NCI-H128 (cell line): ENCODE results near the gene SV2B.
"Not testable (repeated sequence)": the region's sequence is repeated elsewhere in the genome, so short reads cannot be mapped to it uniquely, and the experiment has no call there.

ENCODE experiments used
- DNase-seq: peaks from one replicate; lab custom pipeline; 2025; ENCODE audit not compliant: unreplicated experiment; lab: John Stamatoyannopoulos, UW

Gene SV2B

DNA sequence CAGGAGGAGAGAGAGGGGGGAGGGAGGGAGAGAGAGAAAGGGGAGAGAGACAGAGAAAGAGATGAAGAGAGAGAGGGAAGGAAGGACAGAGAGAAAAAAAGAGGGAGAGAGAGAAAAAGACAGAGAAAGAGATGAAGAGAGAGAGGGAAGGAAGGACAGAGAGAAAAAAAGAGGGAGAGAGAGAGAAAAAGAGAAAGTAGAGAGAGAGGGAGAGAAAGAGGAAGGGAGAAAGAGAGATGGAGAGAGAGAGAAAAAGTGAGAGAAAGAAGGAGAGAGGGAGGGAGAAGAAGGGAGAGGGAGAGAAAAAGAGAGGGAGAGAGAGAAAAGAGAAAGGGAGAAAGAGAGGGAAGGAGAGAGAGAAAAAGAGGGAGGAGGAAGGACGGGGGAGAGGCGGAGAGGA is 204.2 kb downstream of the SV2B start:
- DNase-seq, result no peak

DNA sequence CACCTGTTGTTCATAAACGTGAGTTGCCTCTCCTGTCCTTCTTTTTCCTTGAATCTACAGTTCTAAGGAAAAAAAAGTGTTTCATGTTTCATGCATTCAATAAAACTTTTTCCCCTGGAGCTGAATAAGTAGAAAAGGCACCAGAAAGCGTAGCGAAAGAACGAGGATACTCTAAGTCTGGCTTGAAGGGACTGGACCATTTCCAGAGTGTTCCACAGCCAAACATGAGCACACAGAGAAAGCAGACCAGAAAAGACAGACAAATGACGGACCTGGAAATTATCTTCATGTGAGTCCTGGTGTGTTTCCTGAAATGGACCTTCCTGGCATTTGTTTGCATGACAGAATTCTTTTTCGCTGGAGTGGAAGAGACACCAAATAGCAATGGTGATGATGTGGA is 204.7 kb downstream of the SV2B start:
- DNase-seq, result no peak

DNA sequence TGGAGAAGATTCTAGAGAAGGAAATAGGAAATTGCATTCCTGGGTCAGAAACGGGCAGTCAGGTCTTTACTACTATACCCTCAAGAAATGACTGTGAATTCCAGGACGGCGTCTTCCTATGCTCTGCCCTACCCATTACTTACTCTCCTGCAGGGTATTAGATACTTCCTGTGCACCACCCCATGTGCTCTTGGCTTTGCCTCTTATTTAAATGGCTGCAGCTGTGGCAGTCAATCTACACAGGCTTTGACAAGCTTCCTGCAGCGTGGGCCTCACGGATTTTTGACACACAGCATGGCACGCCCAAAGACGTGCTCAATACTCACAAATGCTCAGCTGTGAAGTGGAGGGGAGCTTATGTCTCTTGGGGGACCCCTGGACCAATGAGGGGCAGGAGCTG is 206.1 kb downstream of the SV2B start:
- no peak for DNase-seq

DNA sequence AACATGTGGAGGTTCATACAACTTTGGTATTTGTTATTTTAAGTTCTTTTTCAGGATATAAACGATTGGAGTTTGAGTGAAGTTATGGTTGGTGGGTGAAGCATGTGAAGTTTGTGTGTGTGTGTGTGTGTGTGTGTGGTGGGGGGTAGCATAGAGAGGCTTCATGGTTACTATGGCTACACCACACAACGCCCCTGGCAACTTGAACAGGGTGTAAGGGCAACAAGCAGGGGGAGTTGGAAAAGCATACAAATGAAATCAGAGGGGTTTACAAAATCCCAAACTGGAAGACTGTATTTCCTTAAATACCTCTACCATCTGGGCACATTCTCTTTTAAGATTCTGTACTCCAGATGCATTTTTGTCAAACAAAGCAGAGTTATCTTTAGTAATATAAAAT is 207.5 kb downstream of the SV2B start:
- no peak for DNase-seq

DNA sequence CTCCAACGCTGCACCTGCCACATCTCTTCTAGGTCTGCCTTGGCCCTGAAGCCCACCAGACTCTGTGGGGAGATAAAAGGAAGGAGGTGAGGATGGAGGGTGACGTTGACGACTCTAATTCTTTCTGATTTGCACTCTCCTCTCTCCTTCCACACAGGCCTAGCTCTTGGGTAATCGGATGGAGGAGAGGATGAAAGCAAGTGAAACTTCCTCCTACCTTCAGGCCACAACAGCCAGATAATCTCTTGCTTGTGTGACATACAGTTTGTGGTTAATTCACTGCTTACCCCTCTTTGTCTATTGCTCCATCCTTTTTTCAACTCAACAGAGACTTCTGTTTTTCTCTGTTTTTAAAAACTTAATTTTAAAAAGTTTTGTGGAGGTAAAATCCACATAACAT is 208.1 kb downstream of the SV2B start:
- DNase-seq, result no peak

DNA sequence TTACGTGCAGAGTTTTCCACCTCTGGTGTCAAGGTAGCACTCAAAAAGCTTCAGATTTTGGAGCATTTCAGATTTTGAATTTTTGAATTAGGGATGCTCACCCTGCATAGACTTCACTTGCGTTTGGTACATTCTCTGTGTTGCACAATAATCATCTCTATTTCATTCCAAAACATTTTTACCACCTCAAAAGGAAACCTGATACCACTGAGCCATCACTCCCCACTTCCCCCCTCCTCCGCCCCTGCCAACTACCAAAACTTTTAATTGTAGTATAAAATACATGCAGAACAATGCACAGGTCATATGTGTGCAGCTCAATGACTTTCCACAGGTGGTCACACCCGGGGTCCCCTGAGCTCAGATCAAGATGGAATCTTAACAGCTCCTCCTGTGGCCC is 208.8 kb downstream of the SV2B start:
- no peak for DNase-seq

DNA sequence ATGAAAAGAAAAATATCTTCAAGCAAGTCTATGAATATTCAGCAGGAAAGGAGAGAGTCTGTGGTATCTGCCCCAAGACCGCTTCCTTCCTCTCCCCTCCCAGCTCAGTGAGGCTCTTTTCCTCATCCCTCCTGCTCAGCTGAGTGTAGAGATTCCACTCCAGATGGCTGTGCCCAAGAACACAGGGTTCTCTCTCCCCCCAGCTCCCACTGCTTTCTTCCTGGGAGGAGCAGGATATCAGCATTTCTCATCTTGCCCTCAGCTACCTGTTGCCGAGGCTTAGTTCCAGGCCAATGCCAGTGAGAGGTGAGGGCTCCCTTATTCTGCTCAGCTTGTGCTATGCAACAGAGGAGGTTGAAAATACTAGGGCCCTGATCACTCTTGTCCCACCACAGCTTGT is 211.9 kb downstream of the SV2B start:
- no peak for DNase-seq

DNA sequence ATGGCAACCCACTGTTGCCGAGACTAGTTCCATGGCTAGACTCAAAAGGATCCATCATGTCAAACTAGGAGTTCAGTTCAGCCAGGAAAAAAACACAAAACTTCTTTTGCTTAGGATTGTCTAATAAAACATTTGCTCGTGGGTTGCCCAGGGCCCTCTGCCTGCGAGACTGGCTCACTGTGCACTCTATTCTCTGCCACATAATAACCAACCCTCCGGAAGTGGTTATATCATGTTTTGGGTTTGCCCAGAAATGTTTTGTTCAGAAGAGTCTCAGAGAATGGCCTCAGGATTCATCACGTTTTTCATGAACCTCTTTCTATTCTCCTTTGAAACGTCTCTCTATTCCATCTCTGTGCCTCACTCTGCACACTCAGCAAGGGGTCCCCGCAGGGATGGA is 216.1 kb downstream of the SV2B start:
- DNase-seq, result no peak

DNA sequence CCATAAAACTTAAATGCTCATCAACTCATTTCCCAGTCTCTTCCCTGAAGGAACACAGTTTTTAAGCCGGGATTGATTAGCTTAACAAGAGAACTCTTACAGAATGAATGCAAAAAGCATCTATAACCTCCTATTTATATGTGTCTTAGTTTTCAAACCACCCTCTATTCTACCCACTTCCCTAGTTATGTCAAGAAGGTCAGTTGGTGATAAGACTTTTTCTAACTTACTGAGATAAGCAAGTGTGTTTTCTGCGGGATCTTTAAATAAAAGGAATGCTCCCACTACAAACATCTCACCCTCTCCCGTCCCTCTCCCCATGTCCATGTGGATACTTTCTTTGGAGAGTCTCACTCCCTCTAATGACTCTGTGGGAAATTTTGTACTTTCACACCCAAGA is 218.5 kb downstream of the SV2B start:
- DNase-seq, result no peak

DNA sequence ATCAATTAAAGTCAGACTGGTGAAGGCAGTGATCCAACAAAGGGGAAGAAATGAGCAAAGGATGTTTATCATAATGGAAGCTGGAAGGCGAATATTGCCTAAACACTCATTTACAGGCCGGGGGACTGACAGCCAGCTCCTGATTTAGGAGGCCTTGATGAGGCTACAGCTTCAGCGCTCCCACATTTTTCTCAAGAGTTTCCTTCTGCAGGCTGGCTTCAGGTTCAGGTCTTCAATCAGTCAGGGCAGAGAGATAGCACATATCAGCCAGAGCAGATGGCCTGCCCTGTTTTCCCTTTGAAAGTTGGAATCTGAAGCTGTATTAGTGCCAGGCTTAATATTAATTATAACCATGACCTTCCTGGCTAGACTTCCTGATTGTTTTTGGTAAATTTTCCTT is 218.9 kb downstream of the SV2B start:
- no peak for DNase-seq

DNA sequence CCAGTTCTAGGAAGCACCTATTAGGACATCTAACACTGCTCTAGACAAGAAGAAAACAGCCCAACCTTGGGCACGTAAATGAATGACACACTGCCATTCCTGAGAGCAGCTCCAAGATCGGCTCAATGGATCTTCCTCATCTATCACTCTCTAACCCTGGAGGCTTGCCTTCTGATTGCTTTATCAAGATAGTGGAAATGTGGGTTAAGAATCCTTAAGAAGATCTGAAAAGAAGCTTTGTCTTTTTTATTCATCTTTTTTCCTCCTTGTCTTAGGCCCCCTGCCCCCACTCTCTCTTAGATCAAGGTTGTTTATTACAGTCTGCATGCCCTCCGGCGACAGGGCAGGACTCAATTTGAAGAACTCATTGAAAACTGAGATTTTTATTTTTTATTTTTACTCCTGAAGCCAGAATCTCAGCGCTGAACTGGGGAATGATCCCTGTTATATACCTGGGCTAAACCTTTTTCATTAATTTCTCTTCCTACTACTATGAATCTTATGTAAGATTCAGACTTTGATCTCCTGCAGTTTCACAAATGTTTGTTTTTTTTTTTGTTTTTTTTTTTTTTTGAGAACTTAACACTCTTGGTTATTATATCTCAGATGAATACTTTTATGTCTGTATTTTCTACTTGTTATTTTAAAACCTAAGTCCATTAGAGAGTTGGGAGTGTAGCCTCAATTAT is 219.5 kb downstream of the SV2B start:
- no peak for DNase-seq

DNA sequence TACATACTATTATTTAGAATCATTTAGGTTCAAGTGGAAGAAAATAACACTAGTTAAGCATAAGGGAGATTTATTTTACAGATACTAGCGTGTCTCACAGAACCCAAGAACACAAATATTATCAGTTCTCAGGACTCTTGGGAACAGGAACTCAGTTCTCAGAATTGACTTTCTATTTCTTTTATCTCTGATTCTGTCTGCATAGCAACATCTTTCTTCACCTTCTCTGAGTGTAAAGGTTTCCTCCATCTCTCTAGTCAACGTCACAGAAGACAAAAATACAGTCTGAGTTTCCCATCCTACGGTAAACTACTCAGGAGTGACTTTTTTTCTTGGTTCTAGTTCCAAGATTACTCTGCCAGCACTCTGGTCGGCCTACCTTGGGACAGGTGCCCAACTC is 220.0 kb downstream of the SV2B start:
- DNase-seq, result no peak

DNA sequence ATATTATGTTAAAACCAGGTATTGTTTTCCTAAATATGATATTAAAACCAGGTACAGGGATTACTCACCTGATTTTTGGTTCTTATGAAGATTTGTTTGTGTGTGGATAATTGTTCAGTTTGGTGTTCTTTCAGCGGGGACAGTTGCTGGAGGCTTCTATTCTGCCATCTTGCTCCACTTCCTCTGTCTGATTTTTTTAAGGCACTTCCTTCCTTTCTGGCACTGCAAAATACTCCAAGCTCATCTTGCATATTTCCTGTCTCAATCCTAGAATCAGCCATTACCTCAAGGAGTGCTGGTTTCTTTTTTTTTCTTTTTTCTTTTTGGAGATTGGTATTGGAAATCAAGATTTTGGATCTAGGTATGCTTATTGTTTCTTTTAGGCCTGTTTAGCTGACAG is 229.9 kb downstream of the SV2B start:
- no peak for DNase-seq

DNA sequence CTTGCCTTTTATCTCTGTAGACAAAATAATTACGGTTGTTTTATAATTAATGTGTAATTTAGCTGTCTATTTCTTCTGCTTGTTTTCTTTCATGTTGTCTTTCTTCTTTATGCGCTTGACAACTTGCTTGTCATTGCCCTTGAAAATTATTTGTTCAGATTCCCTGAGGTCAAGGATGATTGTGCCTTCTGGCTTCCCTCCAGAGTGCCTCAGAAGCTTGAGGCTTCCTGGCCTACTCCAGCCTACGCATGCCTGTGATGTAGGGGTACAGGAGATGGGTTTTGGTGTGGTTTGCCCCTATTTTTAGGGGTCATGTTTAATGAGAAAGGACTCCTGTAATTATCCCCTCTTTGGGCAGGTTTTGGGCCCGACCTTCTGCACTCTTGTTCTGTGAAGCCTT is 231.5 kb downstream of the SV2B start:
- DNase-seq, result no peak

DNA sequence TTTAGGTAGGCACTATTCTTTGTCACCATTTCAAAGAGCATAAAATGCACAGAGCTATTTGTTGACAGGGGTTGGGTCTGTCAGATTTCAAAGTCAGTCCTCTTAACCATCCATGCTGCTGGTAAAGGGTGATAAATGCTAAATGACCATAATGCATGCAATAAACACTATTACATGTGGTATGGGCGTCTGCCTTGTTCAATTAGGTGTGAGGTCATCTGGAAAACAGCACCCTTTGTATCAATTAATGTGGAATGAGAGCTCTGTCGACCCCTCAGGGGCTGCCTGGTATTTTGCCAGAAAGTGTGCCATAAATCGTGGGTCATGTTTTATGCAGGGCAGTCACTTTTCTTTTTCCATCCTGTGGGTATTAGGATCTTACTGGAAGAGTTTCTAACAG is 235.6 kb downstream of the SV2B start:
- no peak for DNase-seq

DNA sequence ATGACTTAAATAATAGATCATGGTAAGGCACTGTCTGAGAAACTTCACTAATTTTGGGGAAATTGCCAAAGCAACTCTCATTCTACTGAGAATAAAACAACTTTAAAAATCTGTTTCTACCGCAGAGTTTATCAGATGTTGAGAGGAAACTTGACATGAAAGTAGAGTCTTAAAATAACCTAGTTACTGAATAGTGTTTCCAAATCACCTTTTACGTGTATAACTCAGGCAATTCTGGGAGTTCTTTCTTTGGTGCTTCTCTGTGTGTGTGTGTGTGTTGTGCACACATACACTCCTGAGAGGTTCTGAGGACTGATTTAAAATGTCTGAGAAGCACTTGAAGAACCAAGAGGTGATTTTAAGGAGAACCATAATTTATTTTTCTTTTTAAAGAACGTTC is 236.6 kb downstream of the SV2B start:
- DNase-seq, result no peak

DNA sequence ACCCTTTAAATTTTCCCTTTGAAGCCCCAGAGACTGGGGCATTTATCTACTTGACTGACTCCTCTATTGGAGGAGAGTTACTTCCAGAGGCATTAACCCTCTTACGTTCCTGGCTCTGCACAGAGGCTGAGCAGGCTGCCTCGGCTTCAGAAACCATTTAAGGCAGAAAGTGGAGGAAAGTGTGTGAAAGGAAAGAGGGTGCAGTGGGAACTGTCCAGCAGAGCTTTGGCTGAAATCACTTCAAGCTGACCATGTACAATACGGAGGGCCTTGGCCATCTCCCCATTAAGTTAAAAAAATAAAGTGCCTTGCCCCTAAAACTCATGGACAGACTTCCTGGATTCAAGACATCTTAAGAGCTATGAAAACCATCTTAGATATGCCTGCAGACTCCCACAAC is 238.7 kb downstream of the SV2B start:
- no peak for DNase-seq

DNA sequence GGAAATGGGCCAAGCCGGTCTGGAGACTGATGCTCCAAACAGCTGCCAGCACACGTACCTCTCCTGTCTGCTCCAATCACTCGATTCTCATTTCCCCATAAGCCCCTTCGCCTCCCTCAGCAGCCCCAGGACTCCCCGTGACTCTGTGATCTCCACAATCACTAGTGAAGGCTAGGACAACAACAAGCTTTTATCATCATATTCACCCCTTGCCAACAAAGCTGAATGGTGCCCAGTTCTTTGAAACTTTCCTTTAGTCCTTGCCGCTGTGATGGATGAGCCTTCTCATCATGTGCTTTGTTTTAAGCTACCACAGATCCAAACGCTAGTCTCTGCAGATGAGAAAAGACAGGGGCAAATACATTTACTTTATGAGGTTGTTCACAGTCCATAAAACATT is 242.0 kb downstream of the SV2B start:
- no peak for DNase-seq

DNA sequence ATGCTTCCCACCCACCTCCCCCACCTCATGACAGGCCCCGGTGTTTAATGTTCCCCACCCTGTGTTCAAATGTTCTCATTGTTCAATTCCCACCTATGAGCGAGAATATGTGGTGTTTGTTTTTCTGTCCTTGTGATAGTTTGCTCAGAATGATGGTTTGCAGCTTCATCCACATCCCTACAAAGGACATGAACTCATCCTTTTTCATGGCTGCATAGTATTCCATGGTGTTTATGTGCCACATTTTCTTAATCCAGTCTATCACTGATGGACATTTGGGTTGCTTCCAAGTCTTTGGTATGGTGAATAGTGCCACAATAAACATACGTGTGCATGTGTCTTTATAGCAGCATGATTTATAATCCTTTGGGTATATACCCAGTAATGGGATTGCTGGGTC is 244.9 kb downstream of the SV2B start:
- DNase-seq, result not testable (repeated sequence)

DNA sequence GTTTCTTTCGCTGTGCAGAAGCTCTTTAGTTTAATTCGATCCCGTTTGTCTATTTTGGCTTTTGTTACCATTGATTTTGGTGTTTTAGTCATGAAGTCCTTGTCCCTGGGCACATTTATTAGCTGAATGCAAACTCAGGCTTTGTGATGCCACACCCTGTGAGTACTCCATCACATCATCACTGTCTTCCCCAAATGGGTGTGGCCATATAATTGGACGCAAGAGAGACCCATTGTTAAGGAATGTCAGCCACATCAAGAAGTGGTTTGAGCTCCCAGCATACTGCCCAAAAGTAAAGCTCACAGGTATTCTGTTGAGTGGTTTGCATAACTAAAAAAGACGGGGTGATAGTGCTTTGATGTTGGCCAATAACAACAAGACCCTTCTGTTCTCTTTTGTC is 245.7 kb downstream of the SV2B start:
- no peak for DNase-seq

DNA sequence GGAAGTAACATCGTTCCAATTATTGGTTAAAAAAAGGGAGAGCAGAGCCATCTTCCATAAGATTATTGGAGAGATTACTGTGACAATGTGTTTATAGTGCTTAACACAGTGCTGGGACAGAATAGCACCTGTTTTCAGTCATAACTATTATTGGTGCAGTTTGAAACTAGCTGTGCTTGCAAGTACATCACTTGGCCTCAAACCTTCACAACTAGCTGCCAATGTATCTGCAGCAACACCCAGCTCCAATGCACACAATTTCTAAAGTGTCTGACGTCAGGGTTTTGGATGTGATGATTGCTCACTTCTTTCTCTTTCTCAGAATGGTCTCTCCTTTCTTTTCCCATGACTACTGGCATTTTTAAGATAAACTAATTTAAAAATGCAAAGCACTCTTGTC is 246.2 kb downstream of the SV2B start:
- no peak for DNase-seq

DNA sequence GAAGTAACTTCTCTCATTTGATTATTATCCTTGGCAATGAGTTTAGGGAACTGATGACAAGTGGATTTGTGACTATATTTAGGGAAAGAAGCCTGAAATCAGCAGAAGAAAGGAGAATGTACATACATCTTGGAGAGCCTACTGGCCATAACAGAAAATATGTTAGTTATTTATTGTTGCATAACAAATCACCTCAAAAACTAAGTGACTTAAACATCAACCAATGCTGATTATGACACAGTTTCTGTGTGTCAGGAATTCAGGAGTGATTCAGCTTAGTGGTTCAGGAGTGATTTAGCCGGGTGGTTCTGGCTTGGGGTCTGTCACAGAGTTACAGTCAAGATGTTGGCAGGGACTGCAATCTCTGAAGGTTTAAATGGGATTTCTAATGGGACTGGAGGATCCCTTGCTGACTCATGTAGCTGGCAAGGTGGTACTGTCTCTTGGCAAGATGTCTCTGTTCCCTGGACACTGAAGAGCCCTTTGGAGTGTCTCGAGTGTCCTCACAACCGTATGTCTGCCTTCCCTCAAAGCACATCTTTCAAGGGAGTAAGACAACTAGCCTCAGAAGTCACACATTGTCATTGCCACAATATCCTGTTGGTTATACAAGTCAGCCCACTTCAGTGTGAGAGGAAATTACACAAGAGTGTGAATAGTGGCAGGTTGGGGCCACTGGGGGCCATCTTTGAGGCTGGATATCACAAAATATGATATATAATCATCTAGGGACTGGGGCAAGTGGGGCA is 248.9 kb downstream of the SV2B start:
- no peak for DNase-seq
